Measurements from ENCODE around the gene PRKX.

The PRKX gene

GRCh38 chrX:3690140-3690539, 23.3 kb downstream of the PRKX start:
- TF ChIP-seq MAX (IDR thresholded peaks at IDR 0.05) (no peak), TCF12 (IDR thresholded peaks at IDR 0.05; ENCODE audit: low read depth) (no peak), CEBPB (IDR thresholded peaks at IDR 0.05) (no peak), RAD21 (IDR thresholded peaks at IDR 0.05; ENCODE audit: low read depth) (no peak)

GRCh38 chrX:3680459-3680858, 33.0 kb downstream of the PRKX start:
- no peak for TF ChIP-seq YY1 (IDR thresholded peaks at IDR 0.05; ENCODE audit: low read depth)
- TF ChIP-seq TAF1 (IDR thresholded peaks at IDR 0.05; ENCODE audit: low read depth) = no peak
- no peak for TF ChIP-seq USF1 (IDR thresholded peaks at IDR 0.05)
- no peak for TF ChIP-seq REST (IDR thresholded peaks at IDR 0.05; ENCODE audit: low read depth)
- no peak for TF ChIP-seq TEAD4 (IDR thresholded peaks at IDR 0.05)
- TF ChIP-seq FOXM1 (IDR thresholded peaks at IDR 0.05; ENCODE audit: borderline replicate concordance, low read depth) = no peak
- TF ChIP-seq CEBPB (IDR thresholded peaks at IDR 0.05) = no peak
- no peak for TF ChIP-seq EP300 (IDR thresholded peaks at IDR 0.05; ENCODE audit: borderline replicate concordance)
- TF ChIP-seq TCF12 (IDR thresholded peaks at IDR 0.05; ENCODE audit: low read depth) = no peak
- no peak for TF ChIP-seq CREB1 (IDR thresholded peaks at IDR 0.05; ENCODE audit: low read depth)

GRCh38 chrX:3679669-3680068, 33.8 kb downstream of the PRKX start:
- TF ChIP-seq ZBTB7A (IDR thresholded peaks at IDR 0.05; ENCODE audit: low read depth) = no peak
- TF ChIP-seq EP300 (IDR thresholded peaks at IDR 0.05; ENCODE audit: borderline replicate concordance) = no peak
- TF ChIP-seq REST (IDR thresholded peaks at IDR 0.05; ENCODE audit: low read depth) = no peak
- TF ChIP-seq NFIC (IDR thresholded peaks at IDR 0.05) = no peak

- no peak for TF ChIP-seq CREB1 (IDR thresholded peaks at IDR 0.05; ENCODE audit: low read depth)
- TF ChIP-seq FOXM1 (IDR thresholded peaks at IDR 0.05; ENCODE audit: borderline replicate concordance, low read depth) = no peak
- no peak for TF ChIP-seq EP300 (IDR thresholded peaks at IDR 0.05; ENCODE audit: borderline replicate concordance)
- no peak for TF ChIP-seq NFIC (IDR thresholded peaks at IDR 0.05)
Observed at GRCh38 chrX:3678328-3678727, 35.1 kb downstream of the PRKX start.

GRCh38 chrX:3674881-3675280, 38.6 kb downstream of the PRKX start:
- TF ChIP-seq TCF12 (IDR thresholded peaks at IDR 0.05; ENCODE audit: low read depth) (no peak), CEBPB (IDR thresholded peaks at IDR 0.05) (no peak), EGR1 (IDR thresholded peaks at IDR 0.05) (no peak), YY1 (IDR thresholded peaks at IDR 0.05; ENCODE audit: low read depth) (no peak), REST (IDR thresholded peaks at IDR 0.05; ENCODE audit: low read depth) (no peak), CREB1 (IDR thresholded peaks at IDR 0.05; ENCODE audit: low read depth) (no peak), ZBTB7A (IDR thresholded peaks at IDR 0.05; ENCODE audit: low read depth) (no peak), EP300 (IDR thresholded peaks at IDR 0.05; ENCODE audit: borderline replicate concordance) (no peak)

- no peak for TF ChIP-seq CREB1 (IDR thresholded peaks at IDR 0.05; ENCODE audit: low read depth)
- TF ChIP-seq EGR1 (IDR thresholded peaks at IDR 0.05) = no peak
- no peak for TF ChIP-seq TEAD4 (IDR thresholded peaks at IDR 0.05)
- TF ChIP-seq EP300 (IDR thresholded peaks at IDR 0.05; ENCODE audit: borderline replicate concordance) = no peak
- no peak for TF ChIP-seq TCF12 (IDR thresholded peaks at IDR 0.05; ENCODE audit: low read depth)
- TF ChIP-seq YY1 (IDR thresholded peaks at IDR 0.05; ENCODE audit: low read depth) = no peak
- TF ChIP-seq FOXM1 (IDR thresholded peaks at IDR 0.05; ENCODE audit: borderline replicate concordance, low read depth) = no peak
- TF ChIP-seq MAX (IDR thresholded peaks at IDR 0.05) = no peak
- no peak for TF ChIP-seq RAD21 (IDR thresholded peaks at IDR 0.05; ENCODE audit: low read depth)
Observed at GRCh38 chrX:3669841-3670475, 43.5 kb downstream of the PRKX start.

Data from Ishikawa (cell line).